CMK (cell line): Measurements from ENCODE around the gene ZNF514.
"Not testable (repeated sequence)": the region's sequence is repeated elsewhere in the genome, so short reads cannot be mapped to it uniquely, and the experiment has no call there.

ENCODE experiments used
- DNase-seq: peaks from one replicate; pipeline ENCODE4 v3.0.0-alpha.2; 2010; ENCODE audit warnings: low read depth

The ZNF514 gene

DNA sequence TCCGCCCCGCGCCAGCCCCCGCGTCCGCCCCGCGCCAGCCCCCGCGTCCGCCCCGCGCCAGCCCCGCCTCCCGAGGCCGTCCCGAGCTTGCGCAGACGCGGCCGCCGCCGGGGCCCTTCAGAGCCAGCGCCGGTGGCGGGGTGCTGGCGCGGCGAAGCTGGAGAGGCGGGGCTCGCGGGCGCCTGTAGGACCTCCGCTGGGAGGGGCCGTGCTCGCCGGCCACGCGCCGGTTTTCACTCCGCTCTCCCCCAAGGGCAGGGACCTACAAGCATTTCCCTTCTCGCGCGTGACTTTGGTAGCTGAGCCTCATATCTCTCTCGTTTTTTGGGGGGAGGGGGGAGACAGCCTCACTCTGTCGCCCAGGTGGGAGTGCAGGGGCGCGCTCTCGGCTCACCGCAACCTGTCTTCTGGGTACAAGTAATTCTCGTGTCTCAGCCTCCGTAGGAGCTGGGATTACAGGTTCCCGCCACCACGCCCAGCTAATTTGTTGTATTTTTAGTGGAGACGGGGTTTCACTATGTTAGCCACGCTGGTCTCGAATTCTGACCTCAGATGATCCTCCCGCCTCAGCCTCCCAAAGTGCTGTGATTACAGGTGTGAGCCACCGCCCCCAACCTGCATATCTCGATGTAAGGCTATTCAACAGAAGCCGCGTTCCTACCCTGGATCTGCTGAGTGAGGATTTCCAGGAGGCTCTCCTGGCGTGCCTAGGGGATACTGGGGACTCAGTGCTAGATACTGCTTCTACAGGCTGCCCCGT is at the start of gene ZNF514:
TSS of gene ZNF514 (minus strand) at position 159 of the 760 bp plus-strand sequence. CDS start 6,595 bp downstream, outside the sequence.
- peak; percentile 33 for DNase-seq

DNA sequence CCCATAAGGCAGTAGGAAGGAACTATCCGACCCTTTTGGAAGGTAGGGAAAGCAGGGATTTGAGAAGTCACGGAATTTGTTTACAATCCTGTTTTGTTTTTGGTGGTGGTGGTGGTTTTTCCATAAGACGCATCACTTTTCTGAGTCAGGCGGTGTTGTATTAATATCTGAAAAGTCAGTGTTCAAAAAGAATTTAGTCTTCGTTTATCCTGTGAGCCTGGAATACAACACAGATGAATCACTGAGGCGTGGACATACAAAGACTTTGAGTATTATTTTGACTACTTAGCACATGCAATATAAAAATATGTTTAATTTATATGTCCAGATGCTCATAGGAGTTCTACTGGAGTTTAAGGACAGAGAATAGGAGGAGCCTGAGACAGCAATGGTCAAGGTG is 48.5 kb upstream of the ZNF514 start:
- DNase-seq, result no peak

DNA sequence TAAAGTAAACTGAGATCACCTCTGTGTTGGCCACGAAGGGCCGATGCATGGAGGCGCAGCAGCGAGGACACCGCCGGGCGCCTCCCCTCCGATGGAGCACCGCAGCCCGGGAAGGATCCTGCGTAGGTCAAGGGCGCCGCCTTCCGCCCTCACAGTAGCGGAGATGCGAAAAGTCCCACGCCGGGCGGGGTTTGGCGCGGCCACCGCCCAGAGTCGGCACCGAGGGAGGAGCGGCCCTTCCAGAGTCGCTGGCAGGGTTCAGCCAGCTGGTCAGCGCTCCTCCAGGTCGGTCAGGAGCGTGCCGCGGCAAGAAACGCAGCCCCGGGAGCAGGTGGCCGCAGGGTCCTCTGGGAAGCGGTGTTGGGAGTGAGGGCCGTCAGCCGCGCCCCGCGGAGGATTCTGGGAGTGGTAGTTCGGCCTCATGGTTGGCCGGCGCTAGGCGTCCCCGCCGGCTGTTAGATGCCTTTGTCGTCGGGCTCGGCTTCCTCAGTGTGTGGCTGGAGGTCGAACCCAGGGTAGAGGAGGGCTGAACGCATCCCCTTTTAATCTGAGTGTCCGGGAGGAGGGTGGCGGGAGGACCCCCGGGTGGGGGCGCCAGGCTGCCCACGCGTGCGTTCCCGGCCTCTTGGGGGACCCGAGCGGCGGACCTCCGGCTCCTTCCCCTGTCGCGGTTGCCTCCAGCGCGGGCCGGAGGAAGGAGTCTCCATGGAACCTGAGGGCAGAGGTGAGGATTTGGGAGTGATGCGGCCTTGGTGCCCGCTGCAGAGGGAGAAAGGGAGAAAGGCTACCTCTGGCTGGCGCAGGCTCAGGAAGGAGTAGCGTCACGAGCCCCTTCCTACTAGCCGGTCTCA is 47.7 kb upstream of the ZNF514 start, which contains the start of gene ZNF892:
TSS of gene ZNF892 (plus strand) at position 411 of the 851 bp plus-strand sequence. CDS start at position 706, 295 bp downstream.
- peak; percentile 54 for DNase-seq

DNA sequence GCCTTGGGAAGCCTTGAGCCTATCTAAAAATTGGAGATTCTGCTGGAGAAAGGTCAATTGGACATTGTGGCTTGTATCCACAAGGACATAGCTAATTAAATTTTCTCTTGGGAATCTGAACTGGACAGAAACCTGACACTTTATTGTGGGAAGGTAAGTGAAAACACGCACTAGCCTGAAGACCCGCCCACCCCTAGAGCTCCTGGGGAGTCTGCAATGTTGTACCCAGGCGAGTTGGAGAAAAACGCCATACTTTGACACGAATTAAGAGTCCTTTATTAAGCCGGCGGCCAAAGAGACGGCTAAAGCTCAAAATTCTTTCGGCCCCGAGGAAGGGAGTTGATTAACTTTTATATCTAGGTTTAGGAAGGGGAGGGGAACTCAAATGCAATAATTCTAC is 46.4 kb upstream of the ZNF514 start:
- DNase-seq, result no peak

DNA sequence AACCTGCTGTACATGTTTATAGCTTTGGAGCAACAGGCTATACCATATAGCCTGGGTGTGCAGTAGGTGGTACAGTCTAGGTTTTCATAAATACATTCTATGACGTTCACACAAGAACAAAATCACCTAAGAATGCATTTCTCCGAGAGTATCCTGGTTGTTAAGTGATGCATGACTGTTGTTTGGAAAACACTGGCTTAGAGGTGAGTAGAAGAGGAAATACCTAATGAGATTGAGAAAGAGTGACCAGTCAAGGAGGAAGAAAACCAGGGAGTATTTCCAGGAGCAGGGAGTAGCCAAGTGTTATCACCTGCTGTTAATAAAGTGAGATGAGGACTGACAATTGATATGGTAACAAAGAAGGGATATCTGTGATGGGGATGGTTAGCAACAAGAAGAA is 44.7 kb upstream of the ZNF514 start:
- DNase-seq, result no peak

DNA sequence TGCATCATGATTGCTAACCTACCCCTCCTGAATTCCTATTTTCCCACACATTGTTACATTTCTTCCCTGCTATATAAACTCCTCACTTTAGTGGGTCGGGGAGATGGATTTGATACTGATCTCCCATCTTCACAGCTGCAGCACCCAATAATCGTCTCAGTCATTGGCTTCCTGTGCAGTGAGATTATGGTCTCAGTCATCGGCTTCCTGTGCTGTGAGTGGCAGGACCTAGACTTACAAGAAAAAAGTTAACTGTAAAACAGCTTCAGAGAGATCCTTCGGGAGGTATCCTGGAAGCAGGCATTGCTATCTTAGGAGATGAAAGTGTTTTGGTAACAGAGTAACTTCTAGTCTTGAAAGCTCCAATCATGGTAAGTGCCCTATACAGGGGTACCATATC is 44.3 kb upstream of the ZNF514 start:
- DNase-seq, result no peak

DNA sequence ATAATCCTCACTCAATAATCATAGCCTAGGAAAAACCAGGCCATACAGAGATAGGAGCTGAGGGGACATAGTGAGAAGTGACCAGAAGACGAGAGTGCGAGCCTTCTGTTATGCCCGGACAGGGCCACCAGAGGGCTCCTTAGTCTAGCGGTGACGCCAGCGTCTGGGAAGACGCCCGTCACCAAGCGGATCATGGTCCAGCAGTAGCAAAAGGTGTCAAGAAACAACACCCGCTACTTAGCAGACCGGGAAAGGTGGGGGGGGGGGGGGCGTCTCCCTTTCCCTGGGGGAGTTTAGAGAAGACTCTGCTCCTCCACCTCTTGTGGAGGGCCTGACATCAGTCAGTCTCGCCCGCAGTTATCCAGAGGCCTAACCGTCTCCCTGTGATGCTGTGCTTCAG is 33.3 kb upstream of the ZNF514 start:
- DNase-seq, result not testable (repeated sequence)

DNA sequence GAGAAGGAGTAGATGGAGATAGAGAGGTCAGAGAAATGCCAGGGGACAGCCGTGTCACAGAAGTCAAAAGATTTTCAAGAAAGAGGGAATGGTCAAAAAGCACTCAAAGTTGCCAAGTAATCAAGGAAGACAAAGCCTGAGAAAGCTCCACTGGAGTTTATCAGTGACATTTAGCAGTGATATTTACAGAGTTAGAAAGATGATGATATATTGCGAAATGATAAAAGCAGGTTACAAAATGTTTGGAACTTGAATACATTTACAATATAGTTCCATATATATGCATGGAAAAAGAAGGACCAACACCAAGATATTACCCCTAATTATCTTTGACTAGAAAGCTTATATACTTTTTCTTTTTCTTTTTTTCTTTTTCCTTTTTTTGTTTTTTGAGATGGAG is 26.3 kb upstream of the ZNF514 start:
- DNase-seq, result no peak

DNA sequence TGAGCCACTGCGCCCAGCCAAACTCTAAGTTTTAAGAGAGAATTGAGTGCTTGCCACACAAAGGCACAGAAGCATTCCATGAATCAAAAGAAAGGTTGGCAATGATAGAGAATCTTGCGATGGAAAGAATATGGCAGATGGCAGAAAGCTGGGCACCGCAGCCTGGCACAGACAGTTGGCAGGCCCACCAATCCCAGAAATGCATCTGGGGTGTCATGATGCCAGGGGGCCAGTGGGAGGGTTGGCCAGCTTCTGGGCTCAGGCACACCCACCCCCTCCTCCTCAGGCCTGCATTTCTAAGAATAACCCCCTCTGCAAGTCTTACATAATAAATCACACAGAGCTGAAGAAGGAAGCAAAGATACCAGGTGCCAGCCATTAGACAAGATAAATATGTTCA is 25.5 kb upstream of the ZNF514 start:
- DNase-seq, result no peak

DNA sequence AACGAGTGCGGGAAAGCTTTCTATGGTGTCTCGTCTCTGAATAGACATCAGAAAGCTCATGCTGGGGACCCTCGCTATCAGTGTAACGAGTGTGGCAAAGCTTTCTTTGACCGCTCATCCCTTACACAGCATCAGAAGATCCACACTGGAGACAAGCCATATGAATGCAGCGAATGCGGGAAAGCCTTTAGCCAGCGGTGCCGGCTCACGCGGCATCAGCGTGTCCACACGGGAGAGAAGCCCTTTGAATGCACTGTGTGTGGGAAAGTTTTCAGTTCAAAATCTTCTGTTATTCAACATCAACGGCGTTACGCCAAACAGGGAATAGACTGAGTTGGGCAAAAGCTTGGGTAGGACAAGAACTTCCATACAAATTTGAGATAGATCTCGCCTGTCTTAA is 22.1 kb upstream of the ZNF514 start:
- no peak for DNase-seq

DNA sequence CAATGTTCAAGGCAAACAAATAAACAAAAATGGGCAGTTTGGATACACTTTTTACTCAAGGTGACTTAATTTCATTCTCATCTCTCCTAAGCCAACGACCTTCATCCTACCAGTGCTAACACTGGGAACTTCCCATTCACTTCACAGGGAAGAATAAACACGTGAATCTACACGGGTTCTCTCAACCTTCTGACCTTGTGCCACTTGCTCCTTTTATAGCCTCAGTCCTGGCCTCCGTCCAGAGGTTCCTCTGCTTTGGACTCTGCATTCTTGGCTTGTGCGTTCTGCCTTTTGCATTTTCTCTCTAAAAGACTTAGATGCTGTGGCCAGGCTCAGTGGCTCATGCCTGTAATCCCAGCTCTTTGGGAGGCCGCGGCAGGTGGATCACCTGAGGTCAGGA is 19.8 kb upstream of the ZNF514 start:
- no peak for DNase-seq

DNA sequence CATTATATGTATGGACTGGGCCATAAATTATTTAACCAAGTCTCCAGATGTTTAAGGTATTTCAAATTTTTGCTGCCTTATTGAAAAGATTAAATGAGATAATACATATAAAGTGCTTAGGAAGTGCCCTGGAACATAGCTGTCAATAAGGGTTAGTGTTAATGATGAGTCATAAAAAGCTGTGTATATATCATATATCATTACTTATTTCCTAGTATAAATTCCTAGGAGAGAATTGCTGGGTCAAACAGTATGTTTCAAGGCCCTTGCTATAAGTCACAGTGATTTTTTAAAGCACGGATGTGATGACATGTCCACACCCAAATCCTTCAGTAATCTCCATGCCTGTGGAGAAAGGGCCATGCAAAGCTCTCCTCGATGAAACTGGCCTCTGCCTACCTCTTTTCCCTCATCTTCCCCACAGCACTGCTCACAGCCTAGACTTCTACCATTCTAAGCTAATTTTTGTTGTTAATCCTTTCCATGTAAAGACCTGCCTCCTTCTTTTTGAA is 14.4 kb upstream of the ZNF514 start:
- DNase-seq, result no peak

DNA sequence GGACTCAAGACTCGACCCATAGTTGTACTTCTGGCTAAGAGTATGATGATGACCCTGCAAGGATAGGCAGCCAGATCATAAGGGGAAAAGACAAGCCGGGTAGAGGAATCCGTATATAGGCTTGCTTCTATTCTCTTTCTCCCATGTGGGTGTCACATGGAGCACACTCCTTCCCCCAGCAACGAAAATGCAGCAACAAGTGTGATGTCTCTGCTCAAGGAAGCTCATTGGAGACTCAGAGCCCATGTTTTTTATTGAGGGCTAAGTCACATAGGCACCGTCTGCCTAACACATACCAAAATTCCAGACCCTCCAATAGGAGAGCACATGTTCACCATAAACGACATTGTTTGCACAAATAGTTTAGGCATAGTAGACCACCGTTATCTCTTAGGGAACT is 12.3 kb upstream of the ZNF514 start:
- no peak for DNase-seq

DNA sequence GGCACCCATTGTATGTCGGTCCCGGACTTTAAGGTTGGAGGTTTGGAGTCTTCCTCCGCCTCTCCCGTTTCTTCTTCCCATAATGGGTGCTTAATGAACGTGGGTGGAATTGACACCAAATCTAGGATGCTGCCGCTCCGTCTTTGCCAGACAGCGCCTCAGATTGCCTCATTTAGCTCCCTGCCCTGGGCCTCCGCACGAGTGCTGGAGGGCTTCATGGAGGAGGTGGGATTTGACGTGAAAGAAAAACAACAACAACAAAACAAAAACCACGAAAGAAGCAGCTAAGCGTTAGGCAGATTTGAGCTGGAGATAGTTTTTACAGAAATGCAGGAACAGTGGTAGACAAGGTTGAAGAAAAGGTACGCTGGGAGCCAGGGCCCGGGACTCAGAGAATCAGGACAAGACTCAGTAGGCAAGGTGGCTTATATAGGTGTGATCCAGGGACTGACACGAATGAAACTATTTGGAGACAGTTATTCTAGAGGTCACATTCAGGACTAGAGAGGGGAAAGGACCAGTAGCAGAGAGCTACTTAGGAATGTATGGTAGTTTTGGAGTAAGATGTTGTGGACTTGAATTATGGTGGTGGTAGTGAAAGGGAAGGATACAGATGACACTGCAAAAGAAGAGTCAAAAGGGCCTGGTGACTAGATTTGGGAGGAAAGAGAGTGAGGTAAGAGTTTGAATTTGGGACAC is 6.6 kb upstream of the ZNF514 start:
- DNase-seq, result no peak

DNA sequence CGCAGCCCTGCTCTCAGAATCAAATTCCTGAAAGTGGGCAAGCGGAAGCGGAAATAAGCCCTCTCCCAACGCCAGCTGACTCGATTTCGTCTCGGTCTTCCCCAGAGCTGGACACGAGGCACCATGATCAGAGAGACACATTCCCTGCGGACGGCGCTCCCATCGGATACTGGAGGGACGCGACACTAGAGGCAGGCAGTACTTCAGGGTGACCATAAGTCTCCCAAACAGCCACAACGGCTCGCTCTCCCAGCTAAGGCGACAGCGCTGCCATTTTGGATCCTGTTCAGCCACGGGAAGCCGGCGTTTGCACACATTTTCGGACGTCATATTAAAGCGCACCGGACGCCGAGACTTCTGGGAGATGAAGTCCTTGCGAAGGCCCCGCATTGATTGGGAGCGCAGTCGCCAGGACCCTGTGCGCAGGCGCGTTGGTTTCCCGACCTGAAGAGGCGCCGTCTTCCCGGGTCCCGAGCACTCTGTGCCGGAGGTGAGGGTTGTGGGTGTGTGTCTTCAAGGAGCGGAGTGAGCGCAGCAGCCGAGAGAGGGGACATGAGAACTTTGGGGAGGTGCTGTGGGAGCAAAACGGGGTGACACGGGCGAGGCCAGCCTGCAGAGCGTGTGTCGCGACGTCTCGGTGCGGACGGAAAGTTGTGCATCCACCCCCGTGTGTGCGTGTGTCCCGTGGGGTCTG is 5.9 kb upstream of the ZNF514 start, which contains the start of gene ZNF2:
TSS of gene ZNF2 (plus strand) at position 439 of the 694 bp plus-strand sequence. CDS start 10,418 bp downstream, outside the sequence.
- DNase-seq, result peak; percentile 90

DNA sequence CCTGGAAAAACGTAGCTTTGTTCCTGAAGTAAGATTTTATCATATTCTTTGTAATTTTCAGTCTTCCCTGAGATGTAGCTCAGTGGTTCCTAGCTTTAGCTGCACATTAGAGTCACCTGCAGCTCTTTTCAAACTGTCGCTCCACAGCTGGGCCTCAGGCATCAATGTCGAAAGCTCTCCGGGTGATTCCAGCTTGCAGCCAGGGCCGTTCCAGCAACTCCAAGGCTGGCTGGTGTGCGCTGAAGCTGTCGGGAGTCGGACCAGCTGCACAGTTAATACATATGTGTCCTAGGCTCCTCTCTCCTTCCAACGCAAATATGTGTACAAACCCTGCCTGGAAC is 5.4 kb upstream of the ZNF514 start:
- DNase-seq, result no peak

DNA sequence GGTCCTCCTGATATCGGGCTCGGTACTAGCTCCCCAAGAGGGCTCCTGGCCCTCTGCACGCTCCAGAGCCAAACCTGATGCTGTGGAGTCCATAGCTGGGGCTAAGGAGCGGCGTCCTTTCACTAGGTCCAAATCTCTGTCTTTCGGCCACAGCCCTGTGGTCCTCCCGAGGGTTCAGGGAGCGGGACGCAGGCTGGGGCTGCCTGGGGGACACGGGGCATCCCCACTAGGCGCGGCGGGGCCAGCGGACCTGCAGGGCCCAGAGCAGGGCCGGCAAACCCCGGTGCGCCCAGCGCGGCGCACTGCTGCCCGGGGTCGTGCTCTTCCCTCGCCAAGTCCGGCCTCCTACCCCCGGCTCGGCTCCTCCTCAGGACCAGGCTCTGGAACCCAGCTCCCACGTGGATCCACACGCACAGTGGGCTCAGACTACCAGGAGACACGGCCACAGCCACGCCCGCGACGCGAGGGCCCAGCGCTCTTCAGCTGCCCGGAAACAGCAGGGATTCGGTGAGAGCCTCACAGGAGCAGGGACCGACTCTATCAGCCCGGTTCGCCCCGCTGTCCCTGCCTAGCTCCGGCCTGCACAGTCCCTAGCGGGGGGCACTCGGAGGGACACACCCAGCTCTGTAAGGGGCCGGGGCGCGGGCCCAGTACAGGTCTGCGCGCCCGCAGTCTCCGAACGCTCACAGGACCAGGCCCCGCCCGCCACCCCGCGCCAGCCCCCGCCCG is 593 bp downstream of the ZNF514 start:
- DNase-seq, result no peak

DNA sequence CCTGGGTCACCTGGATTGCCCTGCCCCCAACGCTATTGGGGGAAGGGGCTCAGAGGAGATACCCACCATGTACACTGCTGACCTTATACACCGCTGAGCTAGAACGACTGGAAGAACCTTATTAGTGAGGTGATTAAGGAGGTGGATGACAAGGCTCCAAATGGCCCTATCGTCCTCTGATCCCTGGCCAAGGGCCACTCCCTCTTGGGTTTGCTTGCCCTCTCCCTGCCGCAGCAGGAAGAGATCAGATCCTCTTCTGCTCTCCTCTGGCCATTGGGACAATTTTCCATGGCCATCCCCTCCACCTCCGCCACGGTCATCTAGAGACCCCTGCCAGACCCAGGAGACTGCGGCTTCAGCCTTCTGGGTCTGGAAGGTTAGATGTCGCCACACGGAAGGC is 1.2 kb downstream of the ZNF514 start:
- no peak for DNase-seq

DNA sequence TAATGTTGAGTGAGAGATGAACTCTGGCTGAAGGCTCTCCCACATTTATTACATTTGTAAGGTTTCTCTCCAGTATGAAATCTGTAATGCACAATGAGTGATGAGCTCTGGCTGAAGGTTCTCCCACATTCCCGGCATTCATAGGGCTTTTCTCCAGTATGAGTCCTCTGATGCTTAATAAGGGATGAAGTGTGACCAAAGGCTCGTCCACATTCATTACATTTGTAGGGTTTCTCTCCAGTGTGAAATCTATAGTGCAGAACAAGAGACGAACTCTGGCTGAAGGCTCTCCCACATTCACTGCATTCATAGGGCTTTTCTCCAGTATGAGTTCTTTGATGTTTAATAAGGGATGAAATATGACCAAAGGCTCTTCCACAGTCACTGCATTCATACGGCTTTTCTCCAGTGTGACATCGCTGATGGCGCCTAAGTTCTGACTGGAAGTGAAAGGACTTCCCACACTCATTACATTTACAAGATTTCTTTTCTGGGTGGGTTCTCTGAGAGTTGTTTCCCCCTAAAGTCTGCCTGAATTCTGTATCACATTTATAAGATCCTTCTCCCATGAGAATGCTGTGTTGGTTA is 10.2 kb downstream of the ZNF514 start:
- no peak for DNase-seq

DNA sequence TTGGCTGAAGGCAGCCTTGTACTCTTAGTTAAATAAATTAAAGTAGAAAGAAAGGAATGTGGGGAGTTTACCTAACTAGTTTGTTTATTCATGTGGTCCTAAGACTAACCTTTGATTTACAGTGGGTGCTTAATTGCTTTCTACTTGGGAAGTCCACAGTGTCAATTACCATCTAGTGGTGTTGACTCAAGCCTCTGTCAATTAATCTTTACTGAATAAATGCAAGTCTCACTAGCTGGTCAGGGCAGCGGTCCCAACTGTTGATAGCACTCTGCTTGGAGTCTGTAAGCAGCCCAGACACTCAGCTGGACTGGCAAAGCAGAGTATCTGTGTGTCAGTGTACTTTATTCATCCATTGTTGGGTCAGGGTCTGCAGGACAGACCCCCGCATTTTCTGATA is 15.8 kb downstream of the ZNF514 start:
- DNase-seq, result no peak

DNA sequence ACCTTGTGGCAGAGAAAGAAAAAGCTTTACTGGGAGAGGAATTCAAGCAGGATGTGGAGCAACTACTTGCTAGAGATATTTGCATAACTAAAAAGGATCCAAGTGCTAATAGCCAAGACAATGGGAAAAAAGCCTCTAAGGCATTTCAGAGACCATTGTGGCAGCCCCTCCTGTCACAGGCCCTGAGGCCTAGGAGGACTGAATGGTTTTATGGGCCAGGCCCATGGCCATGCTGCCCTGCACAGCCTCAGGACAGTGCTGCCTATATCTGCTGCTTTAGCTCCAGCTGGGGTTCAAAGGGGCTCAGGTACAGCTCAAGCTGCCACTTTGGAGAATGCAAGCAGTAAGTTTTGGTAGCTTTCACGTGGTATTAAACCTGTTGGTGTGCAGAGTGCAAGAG is 20.9 kb downstream of the ZNF514 start:
- DNase-seq, result no peak
